Ishikawa (cell line): Measurements from ENCODE around the gene HOXA6.

Experiments
- CEBPB ChIP-seq: IDR thresholded peaks from 2 replicates; pipeline ENCODE4 v1.6.1; 2012
- CREB1 ChIP-seq: IDR thresholded peaks from 2 replicates; pipeline ENCODE4 v1.6.1; 2012; ENCODE audit warnings: low read depth
- EGR1 ChIP-seq: IDR thresholded peaks from 2 replicates; pipeline ENCODE4 v1.6.1; 2012
- EP300 ChIP-seq: IDR thresholded peaks from 2 replicates; pipeline ENCODE4 v1.6.1; 2012; ENCODE audit warnings: borderline replicate concordance
- FOXM1 ChIP-seq: IDR thresholded peaks from 2 replicates; pipeline ENCODE4 v1.6.1; 2012; ENCODE audit warnings: low read depth, borderline replicate concordance
- NFIC ChIP-seq: IDR thresholded peaks from 2 replicates; pipeline ENCODE4 v1.6.1; 2012
- RAD21 ChIP-seq: IDR thresholded peaks from 2 replicates; pipeline ENCODE4 v1.6.1; 2012; ENCODE audit warnings: low read depth
- TAF1 ChIP-seq: IDR thresholded peaks from 2 replicates; pipeline ENCODE4 v1.6.1; 2012; ENCODE audit warnings: low read depth, mild to moderate bottlenecking
- TCF12 ChIP-seq: IDR thresholded peaks from 2 replicates; pipeline ENCODE4 v1.6.1; 2012; ENCODE audit warnings: low read depth
- TEAD4 ChIP-seq: IDR thresholded peaks from 2 replicates; pipeline ENCODE4 v1.6.1; 2012
- USF1 ChIP-seq: IDR thresholded peaks from 2 replicates; pipeline ENCODE4 v1.6.1; 2012
- YY1 ChIP-seq: IDR thresholded peaks from 2 replicates; pipeline ENCODE4 v1.6.1; 2012; ENCODE audit warnings: low read depth
- ZBTB7A ChIP-seq: IDR thresholded peaks from 2 replicates; pipeline ENCODE4 v1.6.1; 2012; ENCODE audit warnings: low read depth
- TF ChIP-seq, protein P1 (sequence below): IDR thresholded peaks from 2 replicates; pipeline ENCODE4 v1.6.1; 2012
- TF ChIP-seq, protein P2 (sequence below): IDR thresholded peaks from 2 replicates; pipeline ENCODE4 v1.6.1; 2012; ENCODE audit warnings: low read depth, mild to moderate bottlenecking

HOXA6 gene

GRCh38 chr7:27102581-27103442 lies 44.8 kb downstream of the HOXA6 start, which contains the start of gene HOXA2:
TSS of gene HOXA2 (minus strand) at chr7:27102683. CDS start at chr7:27102500, 183 bp downstream.
- TF ChIP-seq, protein P1, sequence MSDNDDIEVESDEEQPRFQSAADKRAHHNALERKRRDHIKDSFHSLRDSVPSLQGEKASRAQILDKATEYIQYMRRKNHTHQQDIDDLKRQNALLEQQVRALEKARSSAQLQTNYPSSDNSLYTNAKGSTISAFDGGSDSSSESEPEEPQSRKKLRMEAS = no peak
- TF ChIP-seq RAD21 (no peak), TAF1 (no peak), CEBPB (no peak), EGR1 (no peak), EP300 (no peak), TEAD4 (no peak)
- TF ChIP-seq, protein P2, sequence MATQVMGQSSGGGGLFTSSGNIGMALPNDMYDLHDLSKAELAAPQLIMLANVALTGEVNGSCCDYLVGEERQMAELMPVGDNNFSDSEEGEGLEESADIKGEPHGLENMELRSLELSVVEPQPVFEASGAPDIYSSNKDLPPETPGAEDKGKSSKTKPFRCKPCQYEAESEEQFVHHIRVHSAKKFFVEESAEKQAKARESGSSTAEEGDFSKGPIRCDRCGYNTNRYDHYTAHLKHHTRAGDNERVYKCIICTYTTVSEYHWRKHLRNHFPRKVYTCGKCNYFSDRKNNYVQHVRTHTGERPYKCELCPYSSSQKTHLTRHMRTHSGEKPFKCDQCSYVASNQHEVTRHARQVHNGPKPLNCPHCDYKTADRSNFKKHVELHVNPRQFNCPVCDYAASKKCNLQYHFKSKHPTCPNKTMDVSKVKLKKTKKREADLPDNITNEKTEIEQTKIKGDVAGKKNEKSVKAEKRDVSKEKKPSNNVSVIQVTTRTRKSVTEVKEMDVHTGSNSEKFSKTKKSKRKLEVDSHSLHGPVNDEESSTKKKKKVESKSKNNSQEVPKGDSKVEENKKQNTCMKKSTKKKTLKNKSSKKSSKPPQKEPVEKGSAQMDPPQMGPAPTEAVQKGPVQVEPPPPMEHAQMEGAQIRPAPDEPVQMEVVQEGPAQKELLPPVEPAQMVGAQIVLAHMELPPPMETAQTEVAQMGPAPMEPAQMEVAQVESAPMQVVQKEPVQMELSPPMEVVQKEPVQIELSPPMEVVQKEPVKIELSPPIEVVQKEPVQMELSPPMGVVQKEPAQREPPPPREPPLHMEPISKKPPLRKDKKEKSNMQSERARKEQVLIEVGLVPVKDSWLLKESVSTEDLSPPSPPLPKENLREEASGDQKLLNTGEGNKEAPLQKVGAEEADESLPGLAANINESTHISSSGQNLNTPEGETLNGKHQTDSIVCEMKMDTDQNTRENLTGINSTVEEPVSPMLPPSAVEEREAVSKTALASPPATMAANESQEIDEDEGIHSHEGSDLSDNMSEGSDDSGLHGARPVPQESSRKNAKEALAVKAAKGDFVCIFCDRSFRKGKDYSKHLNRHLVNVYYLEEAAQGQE = no peak

- TF ChIP-seq NFIC = no peak
Measured at GRCh38 chr7:27101957-27102580, 45.5 kb downstream of the HOXA6 start.

GRCh38 chr7:27101171-27101956 lies 46.2 kb downstream of the HOXA6 start:
- TF ChIP-seq, protein P2 = no peak
- no peak for TF ChIP-seq YY1
- TF ChIP-seq, protein P1 = no peak
- no peak for TF ChIP-seq NFIC
- TF ChIP-seq ZBTB7A = no peak
- TF ChIP-seq EGR1 = no peak
- no peak for TF ChIP-seq TCF12
- TF ChIP-seq TEAD4 = no peak
- TF ChIP-seq CEBPB = no peak

DNA sequence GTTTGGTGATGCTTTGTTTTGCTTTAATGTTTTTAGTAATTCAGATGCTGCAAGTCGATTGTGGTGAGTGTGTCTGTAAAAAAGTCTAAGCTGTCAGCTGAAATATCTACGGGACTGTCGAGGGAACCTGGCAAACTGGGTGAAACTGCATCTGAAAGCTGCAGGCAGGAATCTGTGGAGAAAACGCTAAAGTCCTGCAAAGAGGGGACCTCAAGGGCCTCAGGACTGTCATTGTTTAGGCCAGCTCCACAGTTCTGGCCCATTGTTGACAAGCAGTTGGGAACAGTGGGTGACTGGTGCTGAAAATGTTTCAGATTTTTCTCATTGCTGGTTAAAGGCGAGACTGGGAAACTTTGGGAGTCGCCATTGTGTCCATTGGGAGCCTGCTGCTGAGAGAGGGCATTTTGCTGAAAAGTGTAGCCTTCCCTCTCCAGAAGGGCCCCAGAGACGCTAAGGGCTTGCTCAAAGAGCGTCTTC lies 46.8 kb downstream of the HOXA6 start:
- TF ChIP-seq YY1 (no peak), EGR1 (no peak), ZBTB7A (no peak), RAD21 (no peak), TEAD4 (no peak), USF1 (no peak), NFIC (no peak), TCF12 (no peak), TAF1 (no peak), CEBPB (no peak), EP300 (no peak), FOXM1 (no peak), CREB1 (no peak)
- TF ChIP-seq, protein P2 = no peak
- TF ChIP-seq, protein P1 = no peak
